Hematopoietic multipotent progenitor cell treated with erythropoietin and hydrocortisone succinate and interleukin-3 and kit ligand, for 17 days (in vitro differentiated cells): ENCODE measurements around the gene RFX6.
"Not testable (repeated sequence)": the region's sequence is repeated elsewhere in the genome, so short reads cannot be mapped to it uniquely, and the experiment has no call there.

Source experiments
- DNase-seq: peaks from one replicate; pipeline ENCODE4 v3.0.0-alpha.2; 2015; ENCODE audit warnings: low spot score

Gene RFX6

GRCh38 chr6:116876635-116877611 is at the start of gene RFX6:
TSS of gene RFX6 (plus strand) at chr6:116877242. CDS start at chr6:116877276, 34 bp downstream.
- no peak for DNase-seq

DNA sequence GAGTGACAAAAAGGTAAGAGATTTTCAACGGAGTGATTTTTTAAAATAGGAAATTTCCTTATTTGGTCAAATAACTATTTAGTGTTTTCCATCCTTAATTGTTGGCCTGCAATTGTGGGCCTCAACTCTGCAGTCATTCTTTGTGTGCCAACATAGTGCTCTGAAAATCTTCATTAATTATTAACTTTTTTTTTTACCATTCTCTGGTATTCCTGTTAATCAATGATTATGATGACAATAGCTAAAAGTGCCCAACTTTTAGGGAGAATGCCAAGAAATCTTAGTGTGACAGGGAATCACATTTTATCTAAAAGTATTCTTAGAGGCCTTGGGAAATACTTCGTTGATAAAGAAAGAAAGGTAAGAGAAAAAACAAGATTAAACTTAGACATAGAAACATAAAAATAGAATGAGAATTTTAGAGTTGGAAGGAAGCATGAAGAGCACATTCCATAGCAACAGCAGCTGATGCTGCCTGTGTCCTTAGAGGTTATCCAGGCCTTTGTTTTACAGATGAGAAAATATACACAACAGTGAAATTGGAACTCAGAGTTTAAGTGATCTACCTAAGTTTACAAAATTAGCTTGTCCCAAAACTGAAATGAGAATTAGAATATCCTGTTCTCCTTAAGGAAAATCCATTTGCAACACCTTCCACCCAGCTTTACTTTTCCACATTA is 49.3 kb upstream of the RFX6 start:
- DNase-seq = no peak

DNA sequence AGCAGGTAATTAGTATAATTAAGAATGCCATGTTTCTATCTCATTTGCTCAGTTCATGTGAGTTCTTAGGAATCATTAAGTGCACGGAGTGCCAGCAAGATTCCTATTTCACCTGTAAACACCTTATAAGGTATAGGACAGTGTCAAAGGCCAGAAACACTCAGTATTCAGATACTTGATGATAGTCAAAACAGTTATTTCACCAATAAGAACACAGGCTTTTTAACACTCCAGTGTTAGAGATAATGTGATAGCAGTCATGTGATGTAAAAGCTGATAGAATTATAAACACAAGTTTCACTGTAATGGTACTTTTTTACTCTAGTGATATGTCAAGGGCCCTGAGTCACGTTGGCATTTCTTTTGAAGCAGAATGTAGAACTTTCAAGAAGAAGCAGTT is 48.1 kb upstream of the RFX6 start, which contains the start of gene GPRC6A:
Gene GPRC6A, minus strand, starts transcription at position 101 of the 400 bp plus-strand sequence. Its CDS starts 70 bp downstream, at position 31.
- no peak for DNase-seq

DNA sequence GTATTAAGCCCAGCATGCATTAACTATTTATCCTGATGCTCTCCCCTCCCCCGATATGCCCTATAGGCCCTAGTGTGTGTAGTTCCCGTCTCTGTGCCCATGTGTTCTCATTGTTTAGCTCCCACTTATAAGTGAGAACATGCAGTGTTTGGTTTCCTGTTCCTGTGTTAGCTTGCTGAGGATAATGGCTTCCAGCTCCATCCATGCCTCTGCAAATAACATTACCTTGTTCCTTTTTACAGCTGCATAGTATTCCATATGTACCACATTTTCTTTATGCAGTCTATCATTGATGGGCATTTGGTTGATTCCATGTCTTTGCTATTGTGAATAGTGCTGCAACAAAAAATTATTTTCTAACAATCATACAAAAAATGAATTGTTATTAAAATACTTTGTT is 42.5 kb upstream of the RFX6 start:
- DNase-seq = not testable (repeated sequence)

DNA sequence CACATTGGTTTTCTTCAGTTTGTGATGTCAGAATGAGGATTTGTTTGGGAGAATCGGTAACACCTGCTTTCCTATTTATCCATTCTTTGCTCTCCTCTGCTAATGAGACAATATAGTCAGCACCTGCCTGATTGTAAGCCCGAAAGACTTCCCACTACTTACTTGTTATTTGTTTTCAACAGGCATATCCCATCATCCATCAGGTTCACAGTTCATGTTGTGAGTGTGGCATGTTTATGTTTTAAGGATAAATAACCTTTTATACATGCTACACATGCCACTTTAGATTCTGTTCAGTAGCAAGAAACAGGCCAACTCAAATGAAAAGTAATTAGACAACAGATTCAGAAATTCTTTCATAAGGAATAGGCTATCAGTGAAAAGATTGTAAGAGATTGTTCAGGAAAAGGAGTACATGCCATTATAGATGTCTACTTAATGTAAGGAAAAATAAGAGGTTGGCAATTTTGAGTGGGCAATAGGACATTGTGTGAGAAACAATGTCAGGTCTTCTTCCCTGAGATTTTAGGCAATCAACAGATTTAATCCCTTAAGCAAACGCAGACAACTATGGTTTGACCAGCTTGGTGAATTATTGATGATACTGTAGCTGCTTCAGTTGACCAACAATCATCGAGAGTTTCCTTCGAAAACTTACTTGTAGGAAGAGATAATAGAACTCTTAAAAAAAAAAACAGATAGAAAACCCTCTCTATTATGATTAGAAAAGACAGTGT is 40.3 kb upstream of the RFX6 start:
- DNase-seq = no peak

DNA sequence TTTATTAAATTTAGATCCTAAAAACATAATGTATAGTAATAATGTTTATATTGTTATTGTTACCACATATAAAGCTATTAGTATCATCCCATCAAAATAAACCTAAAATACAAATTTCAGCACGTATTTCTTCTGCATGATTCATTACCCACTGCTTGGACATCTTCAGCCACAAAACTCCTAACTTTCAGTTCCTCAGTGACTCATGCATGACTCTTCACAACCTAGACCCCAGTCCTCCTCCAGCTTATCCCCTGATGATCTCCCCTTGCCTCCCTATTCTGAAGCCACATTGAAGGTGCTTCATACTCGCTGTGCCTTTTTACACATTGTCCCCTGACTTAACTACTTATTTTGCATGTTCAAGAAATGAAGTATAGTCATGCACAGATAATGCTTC is 37.0 kb upstream of the RFX6 start:
- DNase-seq = no peak

GRCh38 chr6:116842459-116842858 is 34.6 kb upstream of the RFX6 start:
- no peak for DNase-seq

DNA sequence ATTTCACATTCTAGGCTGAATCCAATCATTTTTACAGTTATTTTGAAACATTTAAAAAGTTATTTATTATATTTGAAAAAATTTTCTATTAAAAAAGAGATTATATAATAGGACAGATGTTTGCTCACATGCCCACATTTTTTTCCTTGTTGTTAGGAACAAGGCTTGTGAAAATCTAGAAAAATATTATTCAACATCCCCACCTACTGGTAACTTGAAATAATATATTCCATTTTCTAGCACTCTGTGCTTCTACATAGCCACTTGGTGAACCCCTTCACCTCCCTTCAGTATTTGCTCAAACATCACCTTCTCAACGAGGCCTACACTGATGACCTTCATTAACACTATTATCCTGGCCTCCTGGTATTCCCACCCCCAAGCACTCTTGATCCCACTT is 29.8 kb upstream of the RFX6 start:
- DNase-seq = no peak

DNA sequence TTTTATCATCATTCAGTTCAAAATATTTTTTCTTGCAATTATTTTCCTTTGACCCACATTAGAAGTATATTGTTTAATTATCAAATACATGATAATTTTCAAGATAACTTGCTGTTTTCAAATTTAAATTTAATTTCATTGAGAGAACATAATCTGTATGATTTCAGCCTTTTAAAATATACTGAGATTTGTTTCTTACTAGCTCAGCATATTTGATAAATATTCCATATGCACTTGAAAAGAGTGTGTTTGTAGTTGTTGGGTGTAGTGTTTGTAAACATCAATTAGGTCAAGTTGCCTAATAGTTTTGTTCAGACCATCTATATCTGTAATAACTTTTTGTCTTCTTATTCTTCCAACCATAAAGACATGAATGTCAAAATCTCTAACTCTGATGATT is 19.0 kb upstream of the RFX6 start:
- DNase-seq = no peak

- DNase-seq = no peak
Measured at GRCh38 chr6:116859264-116859663, 17.8 kb upstream of the RFX6 start.

- no peak for DNase-seq
Measured at GRCh38 chr6:116866281-116866871, 10.7 kb upstream of the RFX6 start.

DNA sequence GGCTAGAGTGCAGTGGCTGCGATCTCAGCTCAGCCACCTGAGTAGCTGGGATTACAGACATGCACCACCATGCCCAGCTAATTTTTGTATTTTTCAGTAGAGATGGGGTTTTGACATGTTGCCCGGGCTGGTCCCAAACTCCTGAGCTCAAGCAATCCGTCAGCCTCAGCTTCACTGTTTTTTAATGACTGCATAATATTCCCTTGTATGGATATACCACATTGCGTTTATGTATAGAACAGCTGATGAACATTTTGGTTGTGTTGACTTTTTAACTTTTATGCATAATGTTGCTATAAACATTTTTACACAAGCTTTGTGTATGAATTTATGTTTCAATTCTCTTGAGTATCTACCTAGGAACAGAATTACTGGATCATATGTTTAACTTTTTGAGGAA is 4.3 kb upstream of the RFX6 start:
- no peak for DNase-seq

DNA sequence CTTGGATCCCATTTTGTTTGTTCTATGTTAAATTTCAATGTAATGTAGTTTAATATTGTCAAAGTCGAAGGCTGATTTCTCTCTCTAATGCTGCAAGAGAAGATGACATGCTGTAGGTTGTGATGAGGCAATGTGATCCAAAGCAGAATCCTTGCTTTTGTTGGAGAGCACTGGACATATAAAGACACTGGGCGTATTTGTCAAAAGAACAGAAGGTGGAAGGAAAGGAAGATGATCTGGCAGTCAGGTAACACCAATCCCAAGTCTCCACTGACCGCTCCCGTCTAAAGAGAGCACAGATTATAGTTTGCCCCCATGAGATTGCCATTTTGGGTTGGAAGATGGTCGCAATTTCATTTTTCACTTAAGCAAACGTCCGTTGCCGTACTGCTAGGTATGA is 935 bp upstream of the RFX6 start:
- DNase-seq = no peak

GRCh38 chr6:116877743-116878142 is 701 bp downstream of the RFX6 start:
- DNase-seq = no peak

- DNase-seq = no peak
Measured at GRCh38 chr6:116881236-116881635, 4.2 kb downstream of the RFX6 start.

DNA sequence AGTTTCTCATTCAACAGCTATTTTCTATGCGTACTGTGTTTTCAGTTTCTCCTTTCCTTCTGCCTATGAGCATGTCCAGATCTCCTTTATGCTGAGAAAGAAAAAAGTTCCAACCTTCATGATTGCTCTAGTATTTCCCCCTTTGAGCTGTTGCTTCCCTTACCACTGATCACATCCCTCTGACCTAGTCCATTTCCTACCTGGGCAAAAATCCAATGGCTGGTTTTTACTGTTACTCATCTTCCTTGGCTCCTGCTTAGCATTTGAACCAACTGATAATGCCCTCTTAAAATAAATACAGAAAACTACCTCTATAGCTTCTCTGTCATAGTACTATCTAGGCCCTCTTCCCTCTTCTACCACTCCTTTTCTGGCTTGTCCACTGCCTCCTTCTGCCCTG is 6.0 kb downstream of the RFX6 start:
- DNase-seq = no peak

GRCh38 chr6:116884530-116884929 is 7.5 kb downstream of the RFX6 start:
- no peak for DNase-seq

- no peak for DNase-seq
Measured at GRCh38 chr6:116887168-116887567, 10.1 kb downstream of the RFX6 start.

DNA sequence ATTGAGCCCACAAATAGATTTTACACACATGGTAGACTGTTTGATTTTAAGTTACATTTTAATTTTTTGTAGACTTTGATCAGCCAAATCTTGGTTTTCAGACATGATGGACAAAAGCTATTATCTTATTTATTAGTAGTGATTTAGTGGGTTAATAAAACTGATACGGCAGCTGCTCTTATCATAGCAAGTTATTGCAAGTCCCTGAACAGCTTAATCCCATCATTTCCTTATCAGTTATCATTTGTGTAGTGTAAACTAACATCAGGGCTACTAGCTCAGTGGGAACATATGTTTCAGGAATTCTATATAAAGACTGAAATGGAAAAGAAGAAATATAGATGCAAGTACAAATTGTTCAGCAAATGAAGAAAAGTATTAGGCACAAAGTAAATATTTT is 10.9 kb downstream of the RFX6 start:
- DNase-seq = no peak

- DNase-seq = no peak
Measured at GRCh38 chr6:116888732-116889360, 11.8 kb downstream of the RFX6 start.

GRCh38 chr6:116894669-116895068 is 17.6 kb downstream of the RFX6 start:
- no peak for DNase-seq

GRCh38 chr6:116895935-116896334 is 18.9 kb downstream of the RFX6 start:
- DNase-seq = no peak
